HepG2 (cell line): ENCODE data around the gene TRPM5. TPM values are rescaled to one million over a fixed set of nuclear protein-coding genes. Genes with fewer than 3 reads are reported as not detected.
A peak's percentile ranks its signal among the peaks of the same experiment; 100 is the strongest.

Experiments
- NONO ChIP-seq, 2 experiments: fragments of 450-650 bp in 1 of 2; sonication (generic) in 1 of 2; formaldehyde crosslinking in 1 of 2; IDR thresholded peaks in 1 of 2; conservative IDR thresholded peaks in 1 of 2; 2 replicates each; pipeline versions ENCODE4 v1.6.1 to v1.8.0; 2017 to 2022; ENCODE audit warnings: mild to moderate bottlenecking in 1 of 2, missing genetic modification reagents in 1 of 2, moderate library complexity in 1 of 2
- PITX1 ChIP-seq: sonication (generic); formaldehyde crosslinking; IDR thresholded peaks from 2 replicates; pipeline ENCODE4 v1.5.1; 2020; ENCODE audit warnings: mild to moderate bottlenecking, missing genetic modification reagents
- PLRG1 ChIP-seq: fragments of 450-650 bp; conservative IDR thresholded peaks from 2 replicates; pipeline ENCODE4 v1.6.1; 2016
- RFXANK ChIP-seq: IDR thresholded peaks from 2 replicates; pipeline ENCODE4 v1.6.1; 2016
- SP5 ChIP-seq: IDR thresholded peaks from 2 replicates; pipeline ENCODE4 v1.6.1; 2016; ENCODE audit warnings: low read depth, borderline replicate concordance
- U2AF1 ChIP-seq: fragments of 200-400 bp; formaldehyde crosslinking; optimal IDR thresholded peaks from 2 replicates; pipeline ENCODE3; 2017; ENCODE audit warnings: mild to moderate bottlenecking, low read depth, low read length
- ZNF121 ChIP-seq: sonication (generic); formaldehyde crosslinking; IDR thresholded peaks from 2 replicates; pipeline ENCODE4 v1.5.0; 2020; ENCODE audit warnings: mild to moderate bottlenecking, missing genetic modification reagents
- ZNF143 ChIP-seq: sonication (generic); formaldehyde crosslinking; IDR thresholded peaks from 2 replicates; pipeline ENCODE4 v1.4.0; 2020; ENCODE audit warnings: missing genetic modification reagents
- ZNF276 ChIP-seq: sonication (generic); formaldehyde crosslinking; IDR thresholded peaks from 2 replicates; pipeline ENCODE4 v1.4.0; 2020; ENCODE audit warnings: mild to moderate bottlenecking, low read depth, missing genetic modification reagents
- ZNF350 ChIP-seq: sonication (generic); formaldehyde crosslinking; IDR thresholded peaks from 2 replicates; pipeline ENCODE4 v1.4.0; 2020; ENCODE audit warnings: mild to moderate bottlenecking, low read depth, missing genetic modification reagents, borderline replicate concordance
- ZNF562 ChIP-seq: sonication (generic); formaldehyde crosslinking; IDR thresholded peaks from 2 replicates; pipeline ENCODE4 v1.8.0; 2022; ENCODE audit warnings: missing genetic modification reagents, borderline replicate concordance
- ZNF766 ChIP-seq: sonication (generic); formaldehyde crosslinking; IDR thresholded peaks from 2 replicates; pipeline ENCODE4 v1.5.0; 2020; ENCODE audit warnings: missing genetic modification reagents, borderline replicate concordance
- ZSCAN21 ChIP-seq: sonication (generic); formaldehyde crosslinking; IDR thresholded peaks from 2 replicates; pipeline ENCODE4 v1.8.0; 2022; ENCODE audit warnings: mild to moderate bottlenecking, missing genetic modification reagents, moderate library complexity, borderline replicate concordance
- polyA plus RNA-seq, 8 experiments: library from polyadenylated mRNA; depleted of rRNA in 3 of 8; stranded (reverse) in 7 of 8; unstranded in 1 of 8; fragments of >200 nt; fragmentation: Illumina TruSeq in 4 of 8; extraction: Trizol in 4 of 8; gene quantifications; 2 replicates each; pipeline versions ENCODE4 v1.2.1 to v1.2.3, GENCODE V29; 2011 to 2016; ENCODE audit warnings: low read depth in 4 of 8, missing spikeins in 1 of 8, mixed read lengths in 1 of 8; ENCODE audit not compliant: insufficient read depth in 1 of 8
- total RNA-seq, 5 experiments: library from RNA; depleted of rRNA; stranded (reverse); fragments of >200 nt; fragmentation: Illumina TruSeq; extraction: Trizol; gene quantifications; 2 replicates each; pipeline ENCODE4 v1.2.3, GENCODE V29; 2016; ENCODE audit warnings: low read depth in 1 of 5
- TF ChIP-seq, protein P1 (sequence below): sonication (generic); formaldehyde crosslinking; conservative IDR thresholded peaks from 2 replicates; pipeline ENCODE4 v1.8.0; 2022; ENCODE audit warnings: low read depth, missing genetic modification reagents
- TF ChIP-seq, protein P2 (sequence below): sonication (generic); formaldehyde crosslinking; IDR thresholded peaks from 2 replicates; pipeline ENCODE4 v1.4.0; 2020; ENCODE audit warnings: missing genetic modification reagents
- TF ChIP-seq, protein P3 (sequence below): sonication (generic); formaldehyde crosslinking; IDR thresholded peaks from 2 replicates; pipeline ENCODE4 v1.5.0; 2020; ENCODE audit warnings: missing genetic modification reagents
- TF ChIP-seq, protein P4 (sequence below): sonication (generic); formaldehyde crosslinking; IDR thresholded peaks from 2 replicates; pipeline ENCODE4 v1.8.1; 2023; ENCODE audit warnings: mild to moderate bottlenecking, missing genetic modification reagents, borderline replicate concordance

Gene TRPM5
- total and polyA plus RNA-seq, 2 of the 13 experiments (the other 11 are each of a cell fraction or from before 2014, with no cell fraction given) = 0.12 TPM; not detected in 1

GRCh38 chr11:2400069-2400761 is 44.1 kb downstream of the TRPM5 start, which contains the start of gene TSSC4 (continued):
- TF ChIP-seq ZNF276 (CRISPR knock-in tag) = no peak
- TF ChIP-seq ZNF143 (CRISPR knock-in tag) = peak; percentile 96
- no peak; the same call in 1 of the 2 replicates for TF ChIP-seq PITX1 (CRISPR knock-in tag)
- TF ChIP-seq ZNF766 (CRISPR knock-in tag) = peak; percentile 32; the same call in 1 of the 2 replicates
- TF ChIP-seq, protein P1, sequence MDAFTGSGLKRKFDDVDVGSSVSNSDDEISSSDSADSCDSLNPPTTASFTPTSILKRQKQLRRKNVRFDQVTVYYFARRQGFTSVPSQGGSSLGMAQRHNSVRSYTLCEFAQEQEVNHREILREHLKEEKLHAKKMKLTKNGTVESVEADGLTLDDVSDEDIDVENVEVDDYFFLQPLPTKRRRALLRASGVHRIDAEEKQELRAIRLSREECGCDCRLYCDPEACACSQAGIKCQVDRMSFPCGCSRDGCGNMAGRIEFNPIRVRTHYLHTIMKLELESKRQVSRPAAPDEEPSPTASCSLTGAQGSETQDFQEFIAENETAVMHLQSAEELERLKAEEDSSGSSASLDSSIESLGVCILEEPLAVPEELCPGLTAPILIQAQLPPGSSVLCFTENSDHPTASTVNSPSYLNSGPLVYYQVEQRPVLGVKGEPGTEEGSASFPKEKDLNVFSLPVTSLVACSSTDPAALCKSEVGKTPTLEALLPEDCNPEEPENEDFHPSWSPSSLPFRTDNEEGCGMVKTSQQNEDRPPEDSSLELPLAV (CRISPR knock-in tag) = no peak
- TF ChIP-seq U2AF1 = peak; percentile 86
- no peak for TF ChIP-seq ZNF562 (CRISPR knock-in tag)
- TF ChIP-seq ZNF121 = no peak; the same call in 1 of the 2 replicates
- peak; percentile 84; the same call in 1 of the 2 replicates for TF ChIP-seq RFXANK (CRISPR knock-in tag)
- TF ChIP-seq, protein P2, sequence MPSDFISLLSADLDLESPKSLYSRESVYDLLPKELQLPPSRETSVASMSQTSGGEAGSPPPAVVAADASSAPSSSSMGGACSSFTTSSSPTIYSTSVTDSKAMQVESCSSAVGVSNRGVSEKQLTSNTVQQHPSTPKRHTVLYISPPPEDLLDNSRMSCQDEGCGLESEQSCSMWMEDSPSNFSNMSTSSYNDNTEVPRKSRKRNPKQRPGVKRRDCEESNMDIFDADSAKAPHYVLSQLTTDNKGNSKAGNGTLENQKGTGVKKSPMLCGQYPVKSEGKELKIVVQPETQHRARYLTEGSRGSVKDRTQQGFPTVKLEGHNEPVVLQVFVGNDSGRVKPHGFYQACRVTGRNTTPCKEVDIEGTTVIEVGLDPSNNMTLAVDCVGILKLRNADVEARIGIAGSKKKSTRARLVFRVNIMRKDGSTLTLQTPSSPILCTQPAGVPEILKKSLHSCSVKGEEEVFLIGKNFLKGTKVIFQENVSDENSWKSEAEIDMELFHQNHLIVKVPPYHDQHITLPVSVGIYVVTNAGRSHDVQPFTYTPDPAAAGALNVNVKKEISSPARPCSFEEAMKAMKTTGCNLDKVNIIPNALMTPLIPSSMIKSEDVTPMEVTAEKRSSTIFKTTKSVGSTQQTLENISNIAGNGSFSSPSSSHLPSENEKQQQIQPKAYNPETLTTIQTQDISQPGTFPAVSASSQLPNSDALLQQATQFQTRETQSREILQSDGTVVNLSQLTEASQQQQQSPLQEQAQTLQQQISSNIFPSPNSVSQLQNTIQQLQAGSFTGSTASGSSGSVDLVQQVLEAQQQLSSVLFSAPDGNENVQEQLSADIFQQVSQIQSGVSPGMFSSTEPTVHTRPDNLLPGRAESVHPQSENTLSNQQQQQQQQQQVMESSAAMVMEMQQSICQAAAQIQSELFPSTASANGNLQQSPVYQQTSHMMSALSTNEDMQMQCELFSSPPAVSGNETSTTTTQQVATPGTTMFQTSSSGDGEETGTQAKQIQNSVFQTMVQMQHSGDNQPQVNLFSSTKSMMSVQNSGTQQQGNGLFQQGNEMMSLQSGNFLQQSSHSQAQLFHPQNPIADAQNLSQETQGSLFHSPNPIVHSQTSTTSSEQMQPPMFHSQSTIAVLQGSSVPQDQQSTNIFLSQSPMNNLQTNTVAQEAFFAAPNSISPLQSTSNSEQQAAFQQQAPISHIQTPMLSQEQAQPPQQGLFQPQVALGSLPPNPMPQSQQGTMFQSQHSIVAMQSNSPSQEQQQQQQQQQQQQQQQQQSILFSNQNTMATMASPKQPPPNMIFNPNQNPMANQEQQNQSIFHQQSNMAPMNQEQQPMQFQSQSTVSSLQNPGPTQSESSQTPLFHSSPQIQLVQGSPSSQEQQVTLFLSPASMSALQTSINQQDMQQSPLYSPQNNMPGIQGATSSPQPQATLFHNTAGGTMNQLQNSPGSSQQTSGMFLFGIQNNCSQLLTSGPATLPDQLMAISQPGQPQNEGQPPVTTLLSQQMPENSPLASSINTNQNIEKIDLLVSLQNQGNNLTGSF (CRISPR knock-in tag) = peak; percentile 58; the same call in 1 of the 2 replicates
- peak; percentile 95; the same call in 1 of the 2 replicates for TF ChIP-seq ZNF350 (CRISPR knock-in tag)
- no peak for TF ChIP-seq PLRG1
- TF ChIP-seq, protein P3, sequence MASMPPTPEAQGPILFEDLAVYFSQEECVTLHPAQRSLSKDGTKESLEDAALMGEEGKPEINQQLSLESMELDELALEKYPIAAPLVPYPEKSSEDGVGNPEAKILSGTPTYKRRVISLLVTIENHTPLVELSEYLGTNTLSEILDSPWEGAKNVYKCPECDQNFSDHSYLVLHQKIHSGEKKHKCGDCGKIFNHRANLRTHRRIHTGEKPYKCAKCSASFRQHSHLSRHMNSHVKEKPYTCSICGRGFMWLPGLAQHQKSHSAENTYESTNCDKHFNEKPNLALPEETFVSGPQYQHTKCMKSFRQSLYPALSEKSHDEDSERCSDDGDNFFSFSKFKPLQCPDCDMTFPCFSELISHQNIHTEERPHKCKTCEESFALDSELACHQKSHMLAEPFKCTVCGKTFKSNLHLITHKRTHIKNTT (CRISPR knock-in tag) = 0 out of 2 replicates have a peak, but pooled peaks have one; percentile 76
- TF ChIP-seq, protein P4, sequence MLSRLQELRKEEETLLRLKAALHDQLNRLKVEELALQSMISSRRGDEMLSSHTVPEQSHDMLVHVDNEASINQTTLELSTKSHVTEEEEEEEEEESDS = 0 out of 2 replicates have a peak, but pooled peaks have one; percentile 31
- TF ChIP-seq NONO (IDR thresholded peaks at IDR 0.05) = no peak
- peak; percentile 97 for TF ChIP-seq NONO (CRISPR knock-in tag; conservative IDR thresholded peaks at IDR 0.05)
- peak; percentile 34; the same call in 1 of the 2 replicates for TF ChIP-seq ZSCAN21 (CRISPR knock-in tag)
- peak; percentile 59 for TF ChIP-seq SP5 (CRISPR knock-in tag)
